Pericardium fibroblast (primary cell): ENCODE measurements around the gene FABP2. TPM values are rescaled to one million over a fixed set of nuclear protein-coding genes. Genes with fewer than 3 reads are reported as not detected.

Experiments used
- total RNA-seq: library from RNA; depleted of rRNA; stranded (reverse); fragments of >200 nt; gene quantifications from 2 replicates; pipeline ENCODE4 v1.2.3, GENCODE V29; 2015

The FABP2 gene
- total RNA-seq: not detected in 2 replicates

GRCh38 chr4:119321921-119322687 lies at the start of gene FABP2:
TSS of gene FABP2 (minus strand) at chr4:119322138. CDS start at chr4:119322102, 36 bp downstream.

Other genes with a start within 250 kb of the FABP2 start
- 1.2 and 8.8 TPM in 2 replicates for gene MYOZ2, start 186.3 kb downstream of the FABP2 start, total RNA-seq
- 62.6 and 71.6 TPM in 2 replicates for gene USP53, start 109.4 kb downstream of the FABP2 start, total RNA-seq